Measurements from ENCODE around the gene PANK4. TPM values are rescaled to one million over a fixed set of nuclear protein-coding genes. Genes with fewer than 3 reads are reported as not detected.
"Not testable (repeated sequence)": the region's sequence is repeated elsewhere in the genome, so short reads cannot be mapped to it uniquely, and the experiment has no call there.

PANK4 gene
- polyA plus RNA-seq, 1 experiment: 17.1 TPM

GRCh38 chr1:2460996-2461751 lies 65.2 kb downstream of the PANK4 start:
- POLR2A ChIA-PET: no interaction called here
- H3K4me3 ChIP-seq (ENCODE audit: low read depth, low read length): no peak overlapping the region
- no peaks in the 10 kb centered on the region for H3K36me3 ChIP-seq (ENCODE audit: control insufficient read depth, insufficient read depth, low read length)
- H3K27me3 ChIP-seq (ENCODE audit: control insufficient read depth, insufficient read depth, low read length): peaks cover 22% of the 10 kb centered on the region
- CTCF ChIA-PET: no interaction called here
- no peak for TF ChIP-seq CTCF (IDR thresholded peaks at IDR 0.05; ENCODE audit: insufficient read depth, low read depth, low read length)
- DNase-seq (ENCODE audit: low read depth): no peak

GRCh38 chr1:2460203-2460602 lies 66.2 kb downstream of the PANK4 start:
- ChIA-PET POLR2A (no interaction called here), CTCF (interaction anchor here (1.5 kb wide), 1 partner anchor 8 kb away, joined by 3 read pairs; no protein-coding TSS in a partner anchor)
- peaks cover 22% of the 10 kb centered on the region for H3K27me3 ChIP-seq (ENCODE audit: control insufficient read depth, insufficient read depth, low read length)
- no peaks in the 10 kb centered on the region for H3K36me3 ChIP-seq (ENCODE audit: control insufficient read depth, insufficient read depth, low read length)
- no peak overlapping the region for H3K4me3 ChIP-seq (ENCODE audit: low read depth, low read length)
- no peak for DNase-seq (ENCODE audit: low read depth)
- no peak for TF ChIP-seq CTCF (IDR thresholded peaks at IDR 0.05; ENCODE audit: insufficient read depth, low read depth, low read length)

GRCh38 chr1:2459757-2460156 lies 66.6 kb downstream of the PANK4 start:
- H3K4me3 ChIP-seq (ENCODE audit: low read depth, low read length): no peak overlapping the region
- CTCF ChIA-PET: interaction anchor here (1.5 kb wide), 1 partner anchor 8 kb away, joined by 3 read pairs; no protein-coding TSS in a partner anchor
- POLR2A ChIA-PET: no interaction called here
- DNase-seq (ENCODE audit: low read depth): no peak
- TF ChIP-seq CTCF (IDR thresholded peaks at IDR 0.05; ENCODE audit: insufficient read depth, low read depth, low read length): 0 out of 2 replicates have a peak, but pooled peaks have one; percentile 10
- peaks cover 21% of the 10 kb centered on the region for H3K27me3 ChIP-seq (ENCODE audit: control insufficient read depth, insufficient read depth, low read length)
- H3K36me3 ChIP-seq (ENCODE audit: control insufficient read depth, insufficient read depth, low read length): no peaks in the 10 kb centered on the region

GRCh38 chr1:2459102-2459753 lies 67.2 kb downstream of the PANK4 start:
- DNase-seq (ENCODE audit: low read depth); H3K4me3 ChIP-seq (ENCODE audit: low read depth, low read length); POLR2A ChIA-PET; H3K36me3 ChIP-seq (ENCODE audit: control insufficient read depth, insufficient read depth, low read length): not testable (repeated sequence)
- CTCF ChIA-PET: interaction anchor here (1.5 kb wide), 1 partner anchor 9 kb away, joined by 3 read pairs; no protein-coding TSS in a partner anchor
- H3K27me3 ChIP-seq (ENCODE audit: control insufficient read depth, insufficient read depth, low read length): peaks cover 16% of the 10 kb centered on the region

- ChIA-PET POLR2A (no interaction called here), CTCF (interaction anchor here (1.5 kb wide), 1 partner anchor 10 kb away, joined by 3 read pairs; no protein-coding TSS in a partner anchor)
- H3K27me3 ChIP-seq (ENCODE audit: control insufficient read depth, insufficient read depth, low read length): peaks cover 12% of the 10 kb centered on the region
- no peak for TF ChIP-seq CTCF (IDR thresholded peaks at IDR 0.05; ENCODE audit: insufficient read depth, low read depth, low read length)
- H3K36me3 ChIP-seq (ENCODE audit: control insufficient read depth, insufficient read depth, low read length): no peaks in the 10 kb centered on the region
- DNase-seq (ENCODE audit: low read depth): no peak
- no peak overlapping the region for H3K4me3 ChIP-seq (ENCODE audit: low read depth, low read length)
Observed at GRCh38 chr1:2458687-2459086, 67.7 kb downstream of the PANK4 start.

Other genes with a start within 250 kb of the PANK4 start
- gene MORN1, start 135.0 kb downstream of the PANK4 start, polyA plus RNA-seq (2011; rRNA removed): 3.7 and 4.3 TPM in 2 replicates
- 255 and 354 TPM in 2 replicates for gene RER1, start 134.8 kb downstream of the PANK4 start, polyA plus RNA-seq (2011; rRNA removed)
- gene PEX10, start 114.0 kb downstream of the PANK4 start, polyA plus RNA-seq (2011; rRNA removed): 17.4 and 23.6 TPM in 2 replicates
- gene PLCH2, start 50.3 kb downstream of the PANK4 start, polyA plus RNA-seq (2011; rRNA removed): 0.06 TPM in 2 replicates
- gene HES5, start 3.7 kb upstream of the PANK4 start, polyA plus RNA-seq (2011; rRNA removed): not detected in 2 replicates
- 11.8 and 19.3 TPM in 2 replicates for gene TNFRSF14, start 29.8 kb upstream of the PANK4 start, polyA plus RNA-seq (2011; rRNA removed)
- 9.8 and 16.1 TPM in 2 replicates for gene PRXL2B, start 60.2 kb upstream of the PANK4 start, polyA plus RNA-seq (2011; rRNA removed)
- gene MMEL1, start 106.4 kb upstream of the PANK4 start, polyA plus RNA-seq (2011; rRNA removed): 0.17 TPM in 1 of 2 replicates, not detected in the other

All from BJ (cell line).